ENCODE data around the gene FAM136A. TPM values are rescaled to one million over a fixed set of nuclear protein-coding genes. Genes with fewer than 3 reads are reported as not detected.

Gene FAM136A
- total RNA-seq (31.2 TPM), polyA plus RNA-seq (41.3 TPM)
- long read RNA-seq, donor 1, partial matches to known transcripts, result 0 of 1 reads
- long read RNA-seq, donor 1, other reads (novel, unspliced or antisense), result 0 of 1 reads
- long read RNA-seq, donor 2, transcript FAM136A-205 (3 exons, 2,398 nt), result minor isoform, 7 of 41 reads
- long read RNA-seq, donor 2, transcript FAM136A-201 (3 exons, 1,810 nt), result major isoform, 33 of 41 reads
- long read RNA-seq, donor 2, partial matches to known transcripts, result 0 of 41 reads
- long read RNA-seq, donor 2, other reads (novel, unspliced or antisense), result 0 of 41 reads
- long read RNA-seq, donor 3, transcript FAM136A-201 (3 exons, 1,810 nt), result major isoform, 29 of 32 reads
- long read RNA-seq, donor 3, partial matches to known transcripts, result 0 of 32 reads
- long read RNA-seq, donor 3, other reads (novel, unspliced or antisense), result 0 of 32 reads
- long read RNA-seq, donor 4, transcript FAM136A-201 (3 exons, 1,810 nt), result major isoform, 15 of 16 reads
- long read RNA-seq, donor 4, partial matches to known transcripts, result 0 of 16 reads
- long read RNA-seq, donor 4, other reads (novel, unspliced or antisense), result 0 of 16 reads
- long read RNA-seq, donor 5, transcript FAM136A-201 (3 exons, 1,810 nt), result major isoform, 43 of 49 reads
- long read RNA-seq, donor 5, transcript FAM136A-205 (3 exons, 2,398 nt), result minor isoform, 6 of 49 reads
- long read RNA-seq, donor 5, partial matches to known transcripts, result 0 of 49 reads
- long read RNA-seq, donor 5, other reads (novel, unspliced or antisense), result 0 of 49 reads
- long read RNA-seq, donor 6, transcript FAM136A-201 (3 exons, 1,810 nt), result major isoform, 17 of 18 reads
- long read RNA-seq, donor 6, partial matches to known transcripts, result 0 of 18 reads
- long read RNA-seq, donor 6, other reads (novel, unspliced or antisense), result 0 of 18 reads
- long read RNA-seq, donor 7, transcript FAM136A-205 (3 exons, 2,398 nt), result minor isoform, 8 of 31 reads
- long read RNA-seq, donor 7, transcript FAM136A-201 (3 exons, 1,810 nt), result major isoform, 23 of 31 reads
- long read RNA-seq, donor 7, partial matches to known transcripts, result 0 of 31 reads
- long read RNA-seq, donor 7, other reads (novel, unspliced or antisense), result 0 of 31 reads
- long read RNA-seq, donor 8, transcript FAM136A-201 (3 exons, 1,810 nt), result major isoform, 13 of 13 reads
- long read RNA-seq, donor 8, partial matches to known transcripts, result 0 of 13 reads
- long read RNA-seq, donor 8, other reads (novel, unspliced or antisense), result 0 of 13 reads
- long read RNA-seq, donor 9, transcript FAM136A-201 (3 exons, 1,810 nt), result major isoform, 13 of 16 reads
- long read RNA-seq, donor 9, partial matches to known transcripts, result 0 of 16 reads
- long read RNA-seq, donor 9, other reads (novel, unspliced or antisense), result 0 of 16 reads
- long read RNA-seq, donor 10, transcript FAM136A-201 (3 exons, 1,810 nt), result major isoform, 20 of 23 reads
- long read RNA-seq, donor 10, partial matches to known transcripts, result 0 of 23 reads
- long read RNA-seq, donor 10, other reads (novel, unspliced or antisense), result 0 of 23 reads

- DNase-seq (ENCODE audit: low read depth in 6 of 9, low spot score in 9 of 9), result peak; percentile 34 to 88 (median 76)
- Histone ChIP-seq H3K9me3 (ENCODE audit: control insufficient read depth in 2 of 2, insufficient read depth in 1 of 2, low read length in 1 of 2) (peaks cover 0 to 4% of the 10 kb centered on the region in 2 donors), H3K27me3 (ENCODE audit: control insufficient read depth in 2 of 2, insufficient read depth in 1 of 2, low read length in 1 of 2) (no peaks in the 10 kb centered on the region), H3K27ac (ENCODE audit: low read depth in 1 of 2, low read length in 1 of 2) (peak within 1 kb of the TSS; percentile 73 to 86), H3K4me3 (ENCODE audit: low read length in 2 of 2) (peak within 1 kb of the TSS; percentile 84 to 89), H3K36me3 (ENCODE audit: control insufficient read depth in 2 of 2, insufficient read depth in 2 of 2, low read length in 1 of 2) (peaks cover 5 to 23% of the 10 kb centered on the region in 2 donors), H3K4me1 (ENCODE audit: control insufficient read depth in 2 of 2, insufficient read depth in 2 of 2, low read length in 2 of 2) (peaks cover 9 to 14% of the 10 kb centered on the region in 2 donors)
- WGBS, result under 1% methylated on average over 79 of the region's 79 CpGs
These were observed at the start of gene FAM136A for GRCh38 chr2:70301344-70302194. Gene FAM136A (minus strand): TSS chr2:70302067. CDS start chr2:70302011, 56 bp downstream.

- no peak overlapping the region for H3K4me3 ChIP-seq (ENCODE audit: low read length in 2 of 2)
- H3K27ac ChIP-seq (ENCODE audit: low read depth in 1 of 2, low read length in 1 of 2), result no peak overlapping the region
- DNase-seq (ENCODE audit: low read depth in 6 of 9, low spot score in 9 of 9), result no peak
- H3K36me3 ChIP-seq (ENCODE audit: control insufficient read depth in 2 of 2, insufficient read depth in 2 of 2, low read length in 1 of 2), result no peaks in the 10 kb centered on the region
- H3K9me3 ChIP-seq (ENCODE audit: control insufficient read depth in 2 of 2, insufficient read depth in 1 of 2, low read length in 1 of 2), result no peaks in the 10 kb centered on the region
- H3K27me3 ChIP-seq (ENCODE audit: control insufficient read depth in 2 of 2, insufficient read depth in 1 of 2, low read length in 1 of 2), result no peaks in the 10 kb centered on the region
- no peaks in the 10 kb centered on the region for H3K4me1 ChIP-seq (ENCODE audit: control insufficient read depth in 2 of 2, insufficient read depth in 2 of 2, low read length in 2 of 2)
- WGBS, result 88% methylated on average over 3 of the region's 3 CpGs
These were observed 48.2 kb upstream of the FAM136A start for GRCh38 chr2:70349921-70350685.

- no peak for DNase-seq (ENCODE audit: low read depth in 6 of 9, low spot score in 9 of 9)
- H3K27ac ChIP-seq (ENCODE audit: low read depth in 1 of 2, low read length in 1 of 2), result no peak overlapping the region
- H3K36me3 ChIP-seq (ENCODE audit: control insufficient read depth in 2 of 2, insufficient read depth in 2 of 2, low read length in 1 of 2), result no peaks in the 10 kb centered on the region
- no peak overlapping the region for H3K4me3 ChIP-seq (ENCODE audit: low read length in 2 of 2)
- no peaks in the 10 kb centered on the region for H3K9me3 ChIP-seq (ENCODE audit: control insufficient read depth in 2 of 2, insufficient read depth in 1 of 2, low read length in 1 of 2)
- no peaks in the 10 kb centered on the region for H3K4me1 ChIP-seq (ENCODE audit: control insufficient read depth in 2 of 2, insufficient read depth in 2 of 2, low read length in 2 of 2)
- 88% methylated on average over 1 of the region's 1 CpG for WGBS
- H3K27me3 ChIP-seq (ENCODE audit: control insufficient read depth in 2 of 2, insufficient read depth in 1 of 2, low read length in 1 of 2), result no peaks in the 10 kb centered on the region
These were observed 46.0 kb upstream of the FAM136A start for GRCh38 chr2:70347831-70348230.

GRCh38 chr2:70344195-70344594 is 42.3 kb upstream of the FAM136A start:
- H3K27ac ChIP-seq (ENCODE audit: low read depth in 1 of 2, low read length in 1 of 2), result no peak overlapping the region
- no peaks in the 10 kb centered on the region for H3K27me3 ChIP-seq (ENCODE audit: control insufficient read depth in 2 of 2, insufficient read depth in 1 of 2, low read length in 1 of 2)

GRCh38 chr2:70341477-70341765 is 39.6 kb upstream of the FAM136A start:
- no peak overlapping the region for H3K27ac ChIP-seq (ENCODE audit: low read depth in 1 of 2, low read length in 1 of 2)
- no peaks in the 10 kb centered on the region for H3K27me3 ChIP-seq (ENCODE audit: control insufficient read depth in 2 of 2, insufficient read depth in 1 of 2, low read length in 1 of 2)
- H3K4me3 ChIP-seq (ENCODE audit: low read length in 2 of 2), result no peak overlapping the region
- no peak for DNase-seq (ENCODE audit: low read depth in 6 of 9, low spot score in 9 of 9)
- no peaks in the 10 kb centered on the region for H3K9me3 ChIP-seq (ENCODE audit: control insufficient read depth in 2 of 2, insufficient read depth in 1 of 2, low read length in 1 of 2)
- H3K36me3 ChIP-seq (ENCODE audit: control insufficient read depth in 2 of 2, insufficient read depth in 2 of 2, low read length in 1 of 2), result no peaks in the 10 kb centered on the region
- H3K4me1 ChIP-seq (ENCODE audit: control insufficient read depth in 2 of 2, insufficient read depth in 2 of 2, low read length in 2 of 2), result no peaks in the 10 kb centered on the region

More at GRCh38 chr2:70344195-70344594, 42.3 kb upstream of the FAM136A start:
- Histone ChIP-seq H3K4me1 (ENCODE audit: control insufficient read depth in 2 of 2, insufficient read depth in 2 of 2, low read length in 2 of 2) (no peaks in the 10 kb centered on the region), H3K9me3 (ENCODE audit: control insufficient read depth in 2 of 2, insufficient read depth in 1 of 2, low read length in 1 of 2) (no peaks in the 10 kb centered on the region), H3K4me3 (ENCODE audit: low read length in 2 of 2) (no peak overlapping the region), H3K36me3 (ENCODE audit: control insufficient read depth in 2 of 2, insufficient read depth in 2 of 2, low read length in 1 of 2) (no peaks in the 10 kb centered on the region)
- 50% methylated on average over 1 of the region's 1 CpG for WGBS
- DNase-seq (ENCODE audit: low read depth in 6 of 9, low spot score in 9 of 9), result no peak

- Histone ChIP-seq H3K9me3 (ENCODE audit: control insufficient read depth in 2 of 2, insufficient read depth in 1 of 2, low read length in 1 of 2) (no peaks in the 10 kb centered on the region), H3K27ac (ENCODE audit: low read depth in 1 of 2, low read length in 1 of 2) (no peak overlapping the region), H3K4me3 (ENCODE audit: low read length in 2 of 2) (no peak overlapping the region), H3K36me3 (ENCODE audit: control insufficient read depth in 2 of 2, insufficient read depth in 2 of 2, low read length in 1 of 2) (no peaks in the 10 kb centered on the region), H3K27me3 (ENCODE audit: control insufficient read depth in 2 of 2, insufficient read depth in 1 of 2, low read length in 1 of 2) (no peaks in the 10 kb centered on the region), H3K4me1 (ENCODE audit: control insufficient read depth in 2 of 2, insufficient read depth in 2 of 2, low read length in 2 of 2) (no peaks in the 10 kb centered on the region)
- WGBS, result 15% methylated on average over 7 of the region's 7 CpGs
- DNase-seq (ENCODE audit: low read depth in 6 of 9, low spot score in 9 of 9), result peak in 7 of 9 donors; percentile 6 to 55 (median 18)
These were observed 39.1 kb upstream of the FAM136A start for GRCh38 chr2:70340761-70341476.

- H3K4me3 ChIP-seq (ENCODE audit: low read length in 2 of 2), result no peak overlapping the region
- H3K9me3 ChIP-seq (ENCODE audit: control insufficient read depth in 2 of 2, insufficient read depth in 1 of 2, low read length in 1 of 2), result no peaks in the 10 kb centered on the region
- 89% methylated on average over 4 of the region's 4 CpGs for WGBS
- no peaks in the 10 kb centered on the region for H3K4me1 ChIP-seq (ENCODE audit: control insufficient read depth in 2 of 2, insufficient read depth in 2 of 2, low read length in 2 of 2)
- no peak for DNase-seq (ENCODE audit: low read depth in 6 of 9, low spot score in 9 of 9)
- no peaks in the 10 kb centered on the region for H3K27me3 ChIP-seq (ENCODE audit: control insufficient read depth in 2 of 2, insufficient read depth in 1 of 2, low read length in 1 of 2)
- no peaks in the 10 kb centered on the region for H3K36me3 ChIP-seq (ENCODE audit: control insufficient read depth in 2 of 2, insufficient read depth in 2 of 2, low read length in 1 of 2)
- H3K27ac ChIP-seq (ENCODE audit: low read depth in 1 of 2, low read length in 1 of 2), result no peak overlapping the region
These were observed 38.2 kb upstream of the FAM136A start for GRCh38 chr2:70340075-70340474.

Measured in thymus (tissue), 14 donors.